ENCODE measurements around the gene TMEM207.

Gene TMEM207

GRCh38 chr3:190494907-190495306 is 45.2 kb upstream of the TMEM207 start:
- no peak for DNase-seq (ENCODE audit: low read depth, low spot score)
- in situ Hi-C loops (cut with HindIII; ENCODE audit: low sequenced_read_pairs) = no loop called here
- no peak overlapping the region for H3K4me3 ChIP-seq (ENCODE audit: low read depth, low read length)
- TF ChIP-seq, protein P1, sequence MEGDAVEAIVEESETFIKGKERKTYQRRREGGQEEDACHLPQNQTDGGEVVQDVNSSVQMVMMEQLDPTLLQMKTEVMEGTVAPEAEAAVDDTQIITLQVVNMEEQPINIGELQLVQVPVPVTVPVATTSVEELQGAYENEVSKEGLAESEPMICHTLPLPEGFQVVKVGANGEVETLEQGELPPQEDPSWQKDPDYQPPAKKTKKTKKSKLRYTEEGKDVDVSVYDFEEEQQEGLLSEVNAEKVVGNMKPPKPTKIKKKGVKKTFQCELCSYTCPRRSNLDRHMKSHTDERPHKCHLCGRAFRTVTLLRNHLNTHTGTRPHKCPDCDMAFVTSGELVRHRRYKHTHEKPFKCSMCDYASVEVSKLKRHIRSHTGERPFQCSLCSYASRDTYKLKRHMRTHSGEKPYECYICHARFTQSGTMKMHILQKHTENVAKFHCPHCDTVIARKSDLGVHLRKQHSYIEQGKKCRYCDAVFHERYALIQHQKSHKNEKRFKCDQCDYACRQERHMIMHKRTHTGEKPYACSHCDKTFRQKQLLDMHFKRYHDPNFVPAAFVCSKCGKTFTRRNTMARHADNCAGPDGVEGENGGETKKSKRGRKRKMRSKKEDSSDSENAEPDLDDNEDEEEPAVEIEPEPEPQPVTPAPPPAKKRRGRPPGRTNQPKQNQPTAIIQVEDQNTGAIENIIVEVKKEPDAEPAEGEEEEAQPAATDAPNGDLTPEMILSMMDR (IDR thresholded peaks at IDR 0.05; ENCODE audit: low read depth, low read length) = no peak

GRCh38 chr3:190492966-190493365 is 43.3 kb upstream of the TMEM207 start:
- DNase-seq (ENCODE audit: low read depth, low spot score) = no peak
- H3K4me3 ChIP-seq (ENCODE audit: low read depth, low read length) = no peak overlapping the region
- TF ChIP-seq, protein P1 (IDR thresholded peaks at IDR 0.05; ENCODE audit: low read depth, low read length) = no peak
- in situ Hi-C loops (cut with HindIII; ENCODE audit: low sequenced_read_pairs) = no loop called here

- TF ChIP-seq, protein P1 (IDR thresholded peaks at IDR 0.05; ENCODE audit: low read depth, low read length) = no peak
- DNase-seq (ENCODE audit: low read depth, low spot score) = no peak
- in situ Hi-C loops (cut with HindIII; ENCODE audit: low sequenced_read_pairs) = no loop called here
- no peak overlapping the region for H3K4me3 ChIP-seq (ENCODE audit: low read depth, low read length)
These were observed 42.4 kb upstream of the TMEM207 start for GRCh38 chr3:190492129-190492528.

GRCh38 chr3:190491533-190492054 is 41.9 kb upstream of the TMEM207 start:
- no peak for DNase-seq (ENCODE audit: low read depth, low spot score)
- TF ChIP-seq, protein P1 (IDR thresholded peaks at IDR 0.05; ENCODE audit: low read depth, low read length) = no peak
- H3K4me3 ChIP-seq (ENCODE audit: low read depth, low read length) = no peak overlapping the region
- in situ Hi-C loops (cut with HindIII; ENCODE audit: low sequenced_read_pairs) = no loop called here

DNA sequence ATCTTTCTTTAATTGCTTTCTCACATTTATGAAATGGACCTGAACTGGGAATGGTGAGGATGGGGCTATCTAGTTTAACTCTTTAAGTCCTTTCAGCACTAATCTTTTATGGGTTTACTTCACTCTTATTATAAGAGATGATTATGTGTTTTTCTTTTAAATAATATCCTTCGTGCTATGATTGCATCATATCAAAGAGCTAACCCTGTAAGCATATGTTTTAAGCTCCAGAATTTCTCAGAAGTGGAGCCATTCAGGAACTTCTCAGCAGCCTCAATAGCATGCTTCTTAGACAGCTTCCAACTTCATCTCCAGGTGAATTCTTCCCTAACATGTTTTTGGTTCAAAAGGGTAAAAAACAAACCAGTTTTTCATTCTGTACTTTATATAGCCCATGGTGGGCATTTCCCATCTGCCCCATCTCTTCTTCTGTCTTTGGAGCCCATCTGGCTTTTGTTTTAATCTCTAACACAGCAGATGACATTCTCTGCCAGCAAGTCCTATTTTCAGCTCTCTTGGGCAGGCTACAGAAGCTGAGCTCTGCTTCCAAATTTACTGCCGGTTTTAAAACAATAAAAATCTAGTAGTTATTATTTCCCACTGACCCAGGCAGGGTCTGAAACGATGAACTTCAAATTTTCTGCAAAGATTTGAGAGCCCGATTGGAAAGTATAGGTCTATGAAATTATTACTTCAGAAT is 37.4 kb upstream of the TMEM207 start:
- in situ Hi-C loops (cut with HindIII; ENCODE audit: low sequenced_read_pairs) = no loop called here
- no peak overlapping the region for H3K4me3 ChIP-seq (ENCODE audit: low read depth, low read length)

DNA sequence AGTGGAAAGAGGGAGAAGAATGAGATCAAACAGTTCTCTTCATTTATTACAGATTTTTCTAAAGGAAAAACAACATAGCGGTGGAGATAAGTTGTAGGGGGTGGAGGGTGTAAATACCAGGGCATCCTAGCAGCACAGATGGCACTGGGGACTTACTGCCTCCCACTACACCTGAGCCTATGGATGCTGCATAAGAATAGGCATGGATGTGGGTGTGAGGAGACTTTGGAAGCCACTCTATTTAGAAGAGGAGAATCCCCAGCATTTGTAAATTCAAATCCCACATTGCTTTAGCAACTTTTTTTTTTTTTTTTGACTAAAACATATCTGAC is 36.8 kb upstream of the TMEM207 start:
- TF ChIP-seq, protein P1 (IDR thresholded peaks at IDR 0.05; ENCODE audit: low read depth, low read length) = no peak
- no peak overlapping the region for H3K4me3 ChIP-seq (ENCODE audit: low read depth, low read length)
- no peak for DNase-seq (ENCODE audit: low read depth, low spot score)
- in situ Hi-C loops (cut with HindIII; ENCODE audit: low sequenced_read_pairs) = no loop called here

More for the DNA sequence above, 37.4 kb upstream of the TMEM207 start:
- no peak for DNase-seq (ENCODE audit: low read depth, low spot score)
- TF ChIP-seq, protein P1 (IDR thresholded peaks at IDR 0.05; ENCODE audit: low read depth, low read length) = no peak
